Osteoblast (primary cell): ENCODE results near the gene LSR. TPM values are rescaled to one million over a fixed set of nuclear protein-coding genes. Genes with fewer than 3 reads are reported as not detected.

Experiments used
- DNase-seq: peaks from one replicate; pipeline ENCODE4 v3.0.0; 2011; ENCODE audit warnings: low spot score, mixed read lengths; ENCODE audit not compliant: insufficient read length; ENCODE audit errors: missing footprints
- H2AFZ ChIP-seq: 2 replicates; pipeline ENCODE4 v1.6.0; 2011; ENCODE audit warnings: mild to moderate bottlenecking, low read length
- H3K27ac ChIP-seq: 2 replicates; pipeline ENCODE4 v1.5.1; 2011; ENCODE audit warnings: mild to moderate bottlenecking, low read depth, low read length, moderate library complexity
- H3K27me3 ChIP-seq: 2 replicates; pipeline ENCODE4 v1.6.0; 2012; ENCODE audit warnings: mild to moderate bottlenecking, control low read depth, inconsistent platforms, low read length, moderate library complexity; ENCODE audit not compliant: insufficient read depth
- H3K36me3 ChIP-seq: 2 replicates; pipeline ENCODE4 v1.5.1; 2011; ENCODE audit warnings: mild to moderate bottlenecking, low read length, control low read depth, moderate library complexity; ENCODE audit not compliant: insufficient read depth
- H3K4me1 ChIP-seq: 2 replicates; pipeline ENCODE4 v1.5.1; 2011; ENCODE audit warnings: mild to moderate bottlenecking, low read length, control low read depth, moderate library complexity; ENCODE audit not compliant: insufficient read depth
- H3K4me2 ChIP-seq: 2 replicates; pipeline ENCODE4 v1.6.0; 2011; ENCODE audit warnings: mild to moderate bottlenecking, low read length; ENCODE audit not compliant: insufficient read depth
- H3K4me3 ChIP-seq: fragments of 200-600 bp; sonication (generic); 3 replicates; pipeline ENCODE4 v1.5.1; 2012; ENCODE audit warnings: mild to moderate bottlenecking, low read length, inconsistent platforms; ENCODE audit not compliant: insufficient read depth
- H3K79me2 ChIP-seq: 2 replicates; pipeline ENCODE4 v1.6.0; 2012; ENCODE audit warnings: mild to moderate bottlenecking, low read length, control low read depth, inconsistent platforms; ENCODE audit not compliant: insufficient read depth
- H3K9me3 ChIP-seq: 2 replicates; pipeline ENCODE4 v1.5.1; 2011; ENCODE audit warnings: low read depth, low read length, control low read depth
- H4K20me1 ChIP-seq: 2 replicates; pipeline ENCODE4 v1.6.0; 2012; ENCODE audit warnings: mild to moderate bottlenecking, low read length, control low read depth; ENCODE audit not compliant: insufficient read depth
- total RNA-seq: library from RNA; depleted of rRNA; stranded (reverse); fragments of >200 nt; gene quantifications from 2 replicates; pipeline ENCODE4 v1.2.3, GENCODE V29; 2012
- TF ChIP-seq, protein P1 (sequence below): IDR thresholded peaks from 2 replicates; pipeline ENCODE4 v1.5.1; 2011; ENCODE audit warnings: mild to moderate bottlenecking, low read depth, low read length, moderate library complexity; ENCODE audit errors: extremely low read depth

The LSR gene
- total RNA-seq, 1 donor = 0.36 TPM

DNA sequence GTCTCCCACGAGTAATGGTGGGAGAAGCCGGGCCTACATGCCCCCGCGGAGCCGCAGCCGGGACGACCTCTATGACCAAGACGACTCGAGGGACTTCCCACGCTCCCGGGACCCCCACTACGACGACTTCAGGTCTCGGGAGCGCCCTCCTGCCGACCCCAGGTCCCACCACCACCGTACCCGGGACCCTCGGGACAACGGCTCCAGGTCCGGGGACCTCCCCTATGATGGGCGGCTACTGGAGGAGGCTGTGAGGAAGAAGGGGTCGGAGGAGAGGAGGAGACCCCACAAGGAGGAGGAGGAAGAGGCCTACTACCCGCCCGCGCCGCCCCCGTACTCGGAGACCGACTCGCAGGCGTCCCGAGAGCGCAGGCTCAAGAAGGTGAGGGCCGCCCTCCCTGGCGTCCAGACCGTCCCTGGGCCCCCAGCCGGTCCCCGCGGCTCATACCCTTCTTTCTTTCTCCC, 18.6 kb downstream of the LSR start:
- TF ChIP-seq, protein P1, sequence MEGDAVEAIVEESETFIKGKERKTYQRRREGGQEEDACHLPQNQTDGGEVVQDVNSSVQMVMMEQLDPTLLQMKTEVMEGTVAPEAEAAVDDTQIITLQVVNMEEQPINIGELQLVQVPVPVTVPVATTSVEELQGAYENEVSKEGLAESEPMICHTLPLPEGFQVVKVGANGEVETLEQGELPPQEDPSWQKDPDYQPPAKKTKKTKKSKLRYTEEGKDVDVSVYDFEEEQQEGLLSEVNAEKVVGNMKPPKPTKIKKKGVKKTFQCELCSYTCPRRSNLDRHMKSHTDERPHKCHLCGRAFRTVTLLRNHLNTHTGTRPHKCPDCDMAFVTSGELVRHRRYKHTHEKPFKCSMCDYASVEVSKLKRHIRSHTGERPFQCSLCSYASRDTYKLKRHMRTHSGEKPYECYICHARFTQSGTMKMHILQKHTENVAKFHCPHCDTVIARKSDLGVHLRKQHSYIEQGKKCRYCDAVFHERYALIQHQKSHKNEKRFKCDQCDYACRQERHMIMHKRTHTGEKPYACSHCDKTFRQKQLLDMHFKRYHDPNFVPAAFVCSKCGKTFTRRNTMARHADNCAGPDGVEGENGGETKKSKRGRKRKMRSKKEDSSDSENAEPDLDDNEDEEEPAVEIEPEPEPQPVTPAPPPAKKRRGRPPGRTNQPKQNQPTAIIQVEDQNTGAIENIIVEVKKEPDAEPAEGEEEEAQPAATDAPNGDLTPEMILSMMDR = no peak
- Histone ChIP-seq H3K4me1 (peaks cover 6% of the 10 kb centered on the region), H3K27ac (peak overlapping the region; percentile 74), H3K79me2 (peaks cover 12% of the 10 kb centered on the region), H3K9me3 (no peaks in the 10 kb centered on the region), H3K4me2 (peak overlapping the region; percentile 89), H4K20me1 (peaks cover 21% of the 10 kb centered on the region), H3K27me3 (peaks cover 6% of the 10 kb centered on the region), H3K4me3 (peak overlapping the region; percentile 76), H3K36me3 (peaks cover 16% of the 10 kb centered on the region), H2AFZ (peak overlapping the region; percentile 80)
- no peak for DNase-seq

DNA sequence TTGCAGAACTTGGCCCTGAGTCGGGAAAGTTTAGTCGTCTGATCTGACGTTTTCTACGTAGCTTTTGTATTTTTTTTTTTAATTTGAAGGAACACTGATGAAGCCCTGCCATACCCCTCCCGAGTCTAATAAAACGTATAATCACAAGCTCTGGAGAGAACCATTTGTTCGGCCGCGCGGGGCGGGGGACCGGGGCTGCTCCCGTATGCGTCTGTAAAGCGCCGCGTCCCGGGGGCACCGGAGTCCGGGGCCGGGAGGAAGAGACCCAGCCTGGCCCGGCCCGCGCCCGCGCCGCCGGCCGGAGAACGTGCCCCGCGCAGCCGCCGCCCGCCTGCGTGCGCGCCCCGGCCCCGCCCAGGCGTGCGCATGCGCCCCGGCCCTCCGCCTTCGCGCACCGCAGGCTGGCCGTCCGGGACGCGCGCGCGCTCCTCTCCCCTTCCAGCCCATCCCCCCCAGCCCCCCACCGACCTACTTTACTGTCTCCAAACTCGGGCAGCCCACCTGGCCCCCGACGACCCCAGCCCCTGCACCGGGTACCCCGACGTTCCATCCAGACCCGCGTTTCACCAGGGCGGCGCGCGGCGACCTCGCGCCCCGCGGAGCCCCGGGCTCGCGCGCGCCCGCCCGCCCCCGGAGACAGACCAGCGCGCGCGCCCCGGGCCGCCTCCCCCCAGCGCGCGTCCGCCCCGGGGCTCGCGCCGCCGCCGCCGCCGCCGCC, 19.2 kb downstream of the LSR start:
- TF ChIP-seq, protein P1 = no peak
- peak overlapping the region; percentile 89 for H3K4me2 ChIP-seq
- peaks cover under 1% of the 10 kb centered on the region for H3K27me3 ChIP-seq
- H2AFZ ChIP-seq = peak overlapping the region; percentile 80
- peaks cover 21% of the 10 kb centered on the region for H4K20me1 ChIP-seq
- H3K4me1 ChIP-seq = peaks cover 6% of the 10 kb centered on the region
- peak; percentile 100 for DNase-seq
- H3K9me3 ChIP-seq = no peaks in the 10 kb centered on the region
- peaks cover 12% of the 10 kb centered on the region for H3K79me2 ChIP-seq
- H3K4me3 ChIP-seq = peak overlapping the region; percentile 76
- peak overlapping the region; percentile 74 for H3K27ac ChIP-seq
- peaks cover 16% of the 10 kb centered on the region for H3K36me3 ChIP-seq

DNA sequence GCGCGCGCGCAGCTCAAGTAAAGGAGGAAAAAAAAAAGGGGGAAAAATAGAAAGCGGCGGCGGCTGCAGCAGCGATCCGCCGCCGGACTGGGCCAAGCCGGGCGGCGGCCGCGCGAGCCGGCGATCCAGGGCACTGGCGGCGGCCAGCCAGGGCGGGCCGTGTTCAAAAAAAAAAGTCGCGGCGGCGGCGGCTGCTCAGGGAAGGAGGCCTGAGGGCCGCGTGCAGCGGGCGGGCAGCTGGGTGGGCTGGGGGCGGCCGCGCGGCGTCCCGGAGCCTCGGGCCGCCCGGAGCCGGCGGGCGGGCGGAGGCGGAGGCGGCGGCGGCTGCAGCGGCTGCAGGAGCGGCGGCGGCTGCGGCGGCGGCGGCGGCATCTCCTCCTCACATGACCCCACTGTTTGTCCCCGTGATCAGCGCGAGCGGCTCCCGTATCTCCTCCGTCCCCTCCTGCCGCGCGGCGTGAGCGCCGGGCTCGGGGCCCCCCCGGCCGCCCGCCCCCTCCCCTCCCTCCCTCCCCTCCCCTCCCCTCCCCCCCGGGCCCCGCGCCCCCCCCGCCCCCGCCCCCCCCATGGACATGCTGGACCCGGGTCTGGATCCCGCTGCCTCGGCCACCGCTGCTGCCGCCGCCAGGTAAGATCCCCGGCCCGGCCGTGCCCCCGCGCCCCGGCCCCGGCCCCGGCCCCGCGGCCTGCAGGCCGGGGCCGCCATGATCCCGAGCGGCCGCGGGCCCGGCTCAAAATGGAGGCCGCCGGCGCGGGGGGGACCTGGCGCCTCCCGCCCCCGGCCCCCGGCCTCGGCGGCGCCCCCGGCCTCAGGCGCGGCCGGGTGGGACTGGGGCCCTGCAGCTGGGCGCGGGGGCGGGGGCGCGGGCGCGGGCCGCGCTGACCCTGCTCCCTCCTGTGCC, 20.0 kb downstream of the LSR start, which contains the start of gene USF2:
Gene USF2 (plus strand): TSS at position 427 of the 902 bp plus-strand sequence. CDS start 140 bp downstream, at position 567.
- H3K27ac ChIP-seq = peak within 1 kb of the TSS; percentile 74
- no peaks in the 10 kb centered on the region for H3K9me3 ChIP-seq
- H4K20me1 ChIP-seq = peaks cover 21% of the 10 kb centered on the region
- H3K27me3 ChIP-seq = no peaks in the 10 kb centered on the region
- DNase-seq = peak; percentile 96
- H3K36me3 ChIP-seq = peaks cover 21% of the 10 kb centered on the region
- H3K4me2 ChIP-seq = peak within 1 kb of the TSS; percentile 89
- H3K79me2 ChIP-seq = peaks cover 12% of the 10 kb centered on the region
- TF ChIP-seq, protein P1 = no peak
- peaks cover 6% of the 10 kb centered on the region for H3K4me1 ChIP-seq
- peak within 1 kb of the TSS; percentile 81 for H2AFZ ChIP-seq
- peak within 1 kb of the TSS; percentile 78 for H3K4me3 ChIP-seq
